Measurements from ENCODE around the gene MAML2. TPM values are rescaled to one million over a fixed set of nuclear protein-coding genes. Genes with fewer than 3 reads are reported as not detected.
A peak's percentile ranks its signal among the peaks of the same experiment; 100 is the strongest.

MAML2 gene
- total and polyA plus RNA-seq, 2 of the 13 experiments (the other 11 are each of a cell fraction or from before 2014, with no cell fraction given) = 2.3 to 25.9 TPM

DNA sequence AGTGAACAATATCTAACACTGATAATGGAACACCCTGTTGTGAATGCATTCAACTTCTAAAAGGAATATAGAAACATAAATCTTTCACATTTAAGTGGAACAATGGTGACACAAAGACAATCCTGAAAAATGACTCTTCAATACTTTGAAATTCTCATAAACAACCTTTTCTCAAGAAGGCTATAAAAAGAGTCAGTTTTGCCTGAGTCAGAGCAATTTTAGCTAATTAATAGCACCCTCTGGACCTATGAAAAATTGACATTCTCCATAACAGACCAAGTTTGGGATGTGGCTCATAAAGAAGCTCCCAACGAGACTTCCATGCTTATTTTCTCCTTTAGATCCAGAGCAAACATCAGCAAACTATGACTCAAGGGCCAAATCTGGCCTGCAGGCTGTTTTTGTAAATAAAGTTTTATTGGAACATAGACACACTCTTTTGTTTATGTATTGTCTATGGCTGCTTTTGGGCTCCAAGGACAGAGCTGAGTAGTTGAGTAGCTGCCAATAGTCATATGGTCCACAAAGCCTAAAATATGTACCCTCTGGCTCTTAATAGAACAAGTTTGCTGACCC lies 108.0 kb downstream of the MAML2 start:
- ChIA-PET CTCF (ENCODE audit: low intra/inter-chr PET ratio, low total read pairs) (no interaction called here), POLR2A (no interaction called here)
- intact Hi-C loops (cut with micrococcal nuclease; ENCODE audit: unreplicated experiment) = loop anchor here (5.0 kb wide), 1 partner anchor 223 kb away; no protein-coding TSS in a partner anchor
- ATAC-seq (no peak), DNase-seq (ENCODE audit: low spot score) (no peak), FAIRE-seq (no peak)
- Histone ChIP-seq H3K4me2 (ENCODE audit: low read depth, low read length) (no peak overlapping the region), H2AFZ (ENCODE audit: low read length) (no peak overlapping the region), H3K9me3 (ENCODE audit: low read length) (no peaks in the 10 kb centered on the region), H4K20me1 (ENCODE audit: insufficient read depth, low read length) (no peaks in the 10 kb centered on the region), H3K27me3 (ENCODE audit: control insufficient read depth in 1 of 2, insufficient read depth in 2 of 2, low read length in 2 of 2) (no peaks in the 10 kb centered on the region), H3K4me1 (ENCODE audit: insufficient read depth, low read length) (peaks cover 47% of the 10 kb centered on the region), H3K9ac (ENCODE audit: insufficient read depth, low read depth, low read length) (no peak overlapping the region), H3K79me2 (ENCODE audit: insufficient read depth, low read length) (peaks cover 28% of the 10 kb centered on the region), H3K36me3 (replicated peaks in 1 of 2; ENCODE audit: control insufficient read depth in 1 of 2, insufficient read depth in 2 of 2, low read length in 2 of 2) (peaks cover 0 to 3% of the 10 kb centered on the region in 2 experiments; a peak in 2 of 5 replicates), H3K27ac (ENCODE audit: extremely low read length, insufficient read depth, low read length) (no peak overlapping the region), H3K4me3 (replicated peaks in 1 of 3; ENCODE audit: insufficient read depth in 1 of 3, low read depth in 2 of 3, low read length in 3 of 3) (no peak overlapping the region)
- in situ Hi-C loops (cut with HindIII; ENCODE audit: extremely low pct_ligation_motif_present, low pct_unique_long_range_greater_than_20kb) = loop anchor here (5.0 kb wide), 1 partner anchor 223 kb away; no protein-coding TSS in a partner anchor
- TF ChIP-seq, protein P1, sequence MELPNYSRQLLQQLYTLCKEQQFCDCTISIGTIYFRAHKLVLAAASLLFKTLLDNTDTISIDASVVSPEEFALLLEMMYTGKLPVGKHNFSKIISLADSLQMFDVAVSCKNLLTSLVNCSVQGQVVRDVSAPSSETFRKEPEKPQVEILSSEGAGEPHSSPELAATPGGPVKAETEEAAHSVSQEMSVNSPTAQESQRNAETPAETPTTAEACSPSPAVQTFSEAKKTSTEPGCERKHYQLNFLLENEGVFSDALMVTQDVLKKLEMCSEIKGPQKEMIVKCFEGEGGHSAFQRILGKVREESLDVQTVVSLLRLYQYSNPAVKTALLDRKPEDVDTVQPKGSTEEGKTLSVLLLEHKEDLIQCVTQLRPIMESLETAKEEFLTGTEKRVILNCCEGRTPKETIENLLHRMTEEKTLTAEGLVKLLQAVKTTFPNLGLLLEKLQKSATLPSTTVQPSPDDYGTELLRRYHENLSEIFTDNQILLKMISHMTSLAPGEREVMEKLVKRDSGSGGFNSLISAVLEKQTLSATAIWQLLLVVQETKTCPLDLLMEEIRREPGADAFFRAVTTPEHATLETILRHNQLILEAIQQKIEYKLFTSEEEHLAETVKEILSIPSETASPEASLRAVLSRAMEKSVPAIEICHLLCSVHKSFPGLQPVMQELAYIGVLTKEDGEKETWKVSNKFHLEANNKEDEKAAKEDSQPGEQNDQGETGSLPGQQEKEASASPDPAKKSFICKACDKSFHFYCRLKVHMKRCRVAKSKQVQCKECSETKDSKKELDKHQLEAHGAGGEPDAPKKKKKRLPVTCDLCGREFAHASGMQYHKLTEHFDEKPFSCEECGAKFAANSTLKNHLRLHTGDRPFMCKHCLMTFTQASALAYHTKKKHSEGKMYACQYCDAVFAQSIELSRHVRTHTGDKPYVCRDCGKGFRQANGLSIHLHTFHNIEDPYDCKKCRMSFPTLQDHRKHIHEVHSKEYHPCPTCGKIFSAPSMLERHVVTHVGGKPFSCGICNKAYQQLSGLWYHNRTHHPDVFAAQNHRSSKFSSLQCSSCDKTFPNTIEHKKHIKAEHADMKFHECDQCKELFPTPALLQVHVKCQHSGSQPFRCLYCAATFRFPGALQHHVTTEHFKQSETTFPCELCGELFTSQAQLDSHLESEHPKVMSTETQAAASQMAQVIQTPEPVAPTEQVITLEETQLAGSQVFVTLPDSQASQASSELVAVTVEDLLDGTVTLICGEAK (IDR thresholded peaks at IDR 0.05) = peak; percentile 68
- TF ChIP-seq, protein P1 (CRISPR knock-in tag; IDR thresholded peaks at IDR 0.05) = peak; percentile 98
- TF ChIP-seq, protein P2, sequence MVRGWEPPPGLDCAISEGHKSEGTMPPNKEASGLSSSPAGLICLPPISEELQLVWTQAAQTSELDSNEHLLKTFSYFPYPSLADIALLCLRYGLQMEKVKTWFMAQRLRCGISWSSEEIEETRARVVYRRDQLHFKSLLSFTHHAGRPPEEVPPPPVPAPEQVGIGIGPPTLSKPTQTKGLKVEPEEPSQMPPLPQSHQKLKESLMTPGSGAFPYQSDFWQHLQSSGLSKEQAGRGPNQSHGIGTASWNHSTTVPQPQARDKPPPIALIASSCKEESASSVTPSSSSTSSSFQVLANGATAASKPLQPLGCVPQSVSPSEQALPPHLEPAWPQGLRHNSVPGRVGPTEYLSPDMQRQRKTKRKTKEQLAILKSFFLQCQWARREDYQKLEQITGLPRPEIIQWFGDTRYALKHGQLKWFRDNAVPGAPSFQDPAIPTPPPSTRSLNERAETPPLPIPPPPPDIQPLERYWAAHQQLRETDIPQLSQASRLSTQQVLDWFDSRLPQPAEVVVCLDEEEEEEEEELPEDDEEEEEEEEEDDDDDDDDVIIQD (CRISPR knock-in tag; IDR thresholded peaks at IDR 0.05; ENCODE audit: low read depth) = 0 out of 2 replicates have a peak, but pooled peaks have one; percentile 25
- TF ChIP-seq NCOA2 (CRISPR knock-in tag; IDR thresholded peaks at IDR 0.05) = no peak
- BruUV-seq (replicated peaks) = no TSS peak
- WGBS (ENCODE audit: low lambda C conversion rate) = 85% methylated on average over 1 of the region's 1 CpG
